GM18517 (cell line): ENCODE measurements around the gene TENM4.

Experiments used
- ATAC-seq: cut with Tn5 transposase; IDR thresholded peaks from one replicate; pipeline ENCODE4 v1.9.1; 2021; ENCODE audit warnings: mild to moderate bottlenecking, moderate library complexity; ENCODE audit not compliant: unreplicated experiment

The TENM4 gene

GRCh38 chr11:79094616-79095015, 346.2 kb downstream of the TENM4 start:
- no peak for ATAC-seq

- no peak for ATAC-seq
These were observed 348.0 kb downstream of the TENM4 start for GRCh38 chr11:79092791-79093353.

DNA sequence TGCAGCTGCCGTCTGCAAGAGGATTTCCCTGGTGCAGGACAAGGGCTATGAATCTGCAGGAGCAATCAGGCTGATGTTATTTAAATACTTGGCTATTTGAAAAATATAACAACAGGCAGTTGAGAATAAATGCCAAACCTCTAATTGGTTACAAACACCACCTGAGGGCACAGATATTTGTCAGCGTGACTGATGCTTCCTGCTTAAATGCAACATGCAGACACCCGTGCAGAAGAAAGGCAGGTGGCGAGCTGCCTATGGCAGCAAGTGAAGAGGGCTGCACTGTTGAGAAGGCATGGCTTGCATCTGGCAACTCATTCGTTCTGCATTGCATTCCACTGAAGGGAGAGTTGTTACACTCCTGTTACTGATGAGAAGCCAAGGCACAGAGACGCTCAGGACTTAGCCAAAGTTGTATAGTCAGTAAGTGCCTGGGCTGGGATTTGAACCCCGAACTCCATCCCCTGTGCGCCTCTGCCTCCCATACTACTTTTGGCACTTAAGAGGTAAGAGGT, 350.6 kb downstream of the TENM4 start:
- ATAC-seq: no peak

- no peak for ATAC-seq
These were observed 351.2 kb downstream of the TENM4 start for GRCh38 chr11:79089601-79090000.

GRCh38 chr11:79088967-79089366, 351.9 kb downstream of the TENM4 start:
- no peak for ATAC-seq

GRCh38 chr11:79087961-79088318, 352.9 kb downstream of the TENM4 start:
- ATAC-seq: no peak

DNA sequence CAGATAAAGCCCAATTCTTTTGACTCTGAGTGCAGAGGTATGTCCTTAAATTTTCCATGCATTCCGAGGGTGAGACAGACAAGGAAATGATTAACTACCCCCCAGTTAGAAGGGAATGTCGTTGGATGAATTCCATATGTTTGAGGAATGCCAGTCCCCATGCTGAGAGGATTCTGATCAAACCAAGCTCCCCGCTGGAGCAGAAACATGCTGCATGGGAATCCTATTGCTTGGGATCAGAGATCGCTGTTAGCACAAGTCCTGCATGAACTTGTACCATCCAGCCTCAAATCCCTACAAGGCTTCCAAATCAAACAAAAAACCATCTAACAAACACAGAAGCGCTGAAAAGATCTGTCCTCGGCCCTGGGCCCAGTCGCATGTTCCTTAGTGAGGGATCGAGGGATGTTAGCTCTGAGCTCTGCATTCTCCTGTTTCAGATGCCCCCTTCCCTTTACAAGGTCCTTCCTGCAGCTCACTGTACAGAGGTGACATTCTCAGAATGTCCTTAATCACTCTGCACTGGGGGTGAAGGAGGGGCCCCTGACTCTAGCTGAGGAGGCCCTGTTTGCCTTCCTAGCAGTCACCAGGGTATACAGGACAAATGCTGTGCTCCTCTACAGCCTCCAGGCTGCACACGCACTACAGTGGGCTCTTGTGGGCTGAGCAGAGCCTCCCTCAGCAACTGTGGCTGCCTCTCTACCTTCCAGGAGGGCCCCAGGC, 353.4 kb downstream of the TENM4 start:
- no peak for ATAC-seq

- ATAC-seq: no peak
These were observed 354.8 kb downstream of the TENM4 start for GRCh38 chr11:79086056-79086455.

- no peak for ATAC-seq
These were observed 356.4 kb downstream of the TENM4 start for GRCh38 chr11:79084382-79084781.

- ATAC-seq: no peak
These were observed 357.5 kb downstream of the TENM4 start for GRCh38 chr11:79083352-79083751.

GRCh38 chr11:79082907-79083306, 357.9 kb downstream of the TENM4 start:
- no peak for ATAC-seq

- no peak for ATAC-seq
These were observed 358.6 kb downstream of the TENM4 start for GRCh38 chr11:79082280-79082679.

- no peak for ATAC-seq
These were observed 359.3 kb downstream of the TENM4 start for GRCh38 chr11:79081471-79082031.

DNA sequence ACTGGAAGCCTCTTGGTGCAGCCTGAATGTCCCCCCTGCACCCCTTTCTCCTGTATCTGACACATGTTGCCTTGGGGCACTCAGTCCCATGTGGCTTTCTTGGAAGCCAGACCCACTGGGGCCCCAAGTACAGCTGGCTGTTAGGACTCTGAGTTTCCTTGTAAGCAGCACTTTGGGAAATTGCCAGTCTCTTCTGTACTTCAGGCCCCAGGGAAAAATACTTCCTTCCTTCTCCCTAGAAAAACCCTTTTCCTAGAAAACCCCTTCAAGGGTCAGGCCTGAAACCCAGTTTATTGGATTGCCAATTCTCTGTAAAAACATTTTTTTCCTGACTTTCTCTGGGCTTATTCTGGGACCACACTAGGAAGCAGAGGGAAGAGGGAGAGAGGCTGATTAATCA, 360.3 kb downstream of the TENM4 start:
- ATAC-seq: no peak

GRCh38 chr11:79078999-79079398, 361.8 kb downstream of the TENM4 start:
- no peak for ATAC-seq

DNA sequence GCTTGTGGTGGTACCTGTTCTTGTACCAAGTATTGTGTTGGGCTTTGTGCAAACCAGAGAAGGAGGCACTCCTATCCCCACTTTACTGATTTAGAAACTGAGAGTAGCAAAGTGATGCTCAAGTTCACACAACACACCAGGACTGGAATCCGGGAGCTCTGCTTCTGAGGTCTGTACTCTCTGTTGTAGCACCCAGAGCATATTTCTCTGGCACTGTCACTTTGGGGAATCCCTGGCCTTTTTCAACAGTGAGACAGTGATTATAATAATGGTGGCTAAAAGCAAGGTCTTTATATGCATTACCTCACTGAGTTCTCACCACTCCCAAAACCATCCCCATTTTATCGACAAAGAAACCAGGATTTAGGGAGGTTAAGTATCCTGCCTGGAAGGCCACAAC, 362.4 kb downstream of the TENM4 start:
- ATAC-seq: no peak

DNA sequence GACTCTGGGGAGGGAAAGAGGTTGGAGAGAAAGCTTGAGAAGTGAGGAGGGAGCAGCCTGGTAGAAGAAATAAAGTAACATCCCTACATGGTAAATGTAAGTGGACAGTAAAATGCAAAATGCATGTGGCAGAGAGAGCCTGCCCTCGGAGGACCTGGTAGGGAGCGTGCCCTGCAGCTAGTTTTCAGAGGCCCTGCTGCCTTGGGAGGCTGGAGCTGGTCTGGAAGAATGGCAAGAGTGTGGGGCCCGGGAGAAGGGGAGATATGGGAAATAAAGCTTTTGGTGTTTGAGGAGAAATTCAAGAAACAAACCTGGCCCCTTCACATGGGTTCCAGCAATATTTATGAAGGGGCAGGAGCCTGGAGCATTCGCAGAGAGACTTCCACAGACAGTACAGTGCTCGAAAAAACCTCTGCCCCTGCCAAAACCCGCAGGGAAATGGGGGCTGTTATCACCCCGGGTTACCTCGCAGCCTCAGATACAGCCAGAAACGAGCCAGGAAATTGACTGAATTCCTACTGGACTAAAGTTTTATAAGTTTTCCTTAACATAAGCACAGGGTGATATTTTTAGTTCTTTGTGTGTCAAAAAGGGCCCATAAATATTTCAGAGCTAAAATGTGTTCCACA, 363.0 kb downstream of the TENM4 start:
- ATAC-seq: no peak

- no peak for ATAC-seq
These were observed 364.2 kb downstream of the TENM4 start for GRCh38 chr11:79076526-79077115.

DNA sequence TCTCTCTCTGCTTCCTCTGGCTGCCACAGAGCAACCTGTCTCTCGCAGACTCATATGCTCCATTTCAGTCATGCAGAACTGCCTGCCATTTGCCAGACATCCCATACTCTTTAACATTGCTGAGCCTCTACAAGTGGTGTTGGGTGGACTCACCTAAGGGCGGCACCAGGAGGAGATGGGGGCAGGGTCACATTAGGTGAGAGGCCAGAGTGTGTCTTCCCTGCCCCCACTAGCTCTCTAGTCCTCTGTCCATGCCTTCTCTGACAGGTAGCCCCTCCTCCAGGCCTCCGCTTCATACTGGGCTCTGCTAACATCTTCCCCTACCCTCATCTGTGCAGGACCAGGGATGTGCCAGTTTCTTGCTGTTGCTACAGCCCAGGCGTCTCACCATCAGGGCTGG, 366.3 kb downstream of the TENM4 start:
- ATAC-seq: no peak

DNA sequence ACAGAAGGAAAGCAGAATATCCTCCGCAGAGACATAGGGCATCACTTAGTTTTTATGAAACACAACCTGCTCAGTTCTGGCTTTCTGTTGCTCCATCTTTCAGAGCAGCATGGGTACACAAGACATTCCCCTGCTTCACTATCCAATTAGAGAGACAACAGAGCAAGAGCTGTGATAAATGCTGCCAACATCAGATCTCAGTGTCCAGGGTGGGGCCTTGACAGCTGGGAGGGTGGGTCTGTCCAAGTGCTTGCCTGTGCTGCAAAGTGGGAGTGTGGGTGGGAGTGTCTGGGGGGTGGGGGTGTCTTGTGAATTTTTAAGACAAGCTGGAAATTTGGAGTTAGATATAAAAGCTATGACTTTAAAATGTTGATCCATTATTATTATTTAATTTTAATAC, 369.6 kb downstream of the TENM4 start:
- no peak for ATAC-seq

GRCh38 chr11:79070518-79070917, 370.3 kb downstream of the TENM4 start:
- ATAC-seq: no peak

DNA sequence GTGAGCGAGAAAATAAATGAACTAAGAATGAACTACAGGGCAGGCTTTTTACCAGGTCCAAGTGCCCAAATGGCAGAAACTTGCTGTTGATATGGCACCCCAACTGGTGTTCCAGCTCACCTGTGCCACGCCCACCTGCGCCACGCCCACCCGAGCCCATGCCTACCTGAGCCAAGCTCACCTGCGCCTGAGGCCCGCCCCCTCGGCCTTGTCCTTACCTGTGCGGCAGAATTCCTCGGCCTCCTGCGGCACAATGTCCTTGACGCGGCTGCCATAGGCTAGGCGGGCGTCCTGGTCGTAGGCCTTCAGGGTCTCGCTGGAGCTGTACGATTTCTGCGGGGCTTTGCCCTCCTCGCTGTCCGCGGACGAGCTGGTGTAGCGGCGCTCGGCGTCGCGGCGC, 371.3 kb downstream of the TENM4 start:
- ATAC-seq: no peak
